Adrenal gland (tissue), 12 donors: Measurements from ENCODE around the gene LRRC8D. TPM values are rescaled to one million over a fixed set of nuclear protein-coding genes. Genes with fewer than 3 reads are reported as not detected.

ENCODE experiments used
- DNase-seq, 7 donors: peaks; one replicate each; pipeline ENCODE4 v3.0.0-alpha.2; 2019 to 2020
- H3K27ac ChIP-seq, 5 donors: fragments of 200-600 bp; sonication (generic) in 4 of 5; 1 replicate in 3 of 5; 2 replicates in 2 of 5; pipeline versions ENCODE4 v1.5.1 to v1.8.0; 2016 to 2020; ENCODE audit warnings: mild to moderate bottlenecking in 1 of 5
- H3K27me3 ChIP-seq: fragments of 200-600 bp; 2 replicates; pipeline ENCODE4 v1.8.0; 2021
- H3K36me3 ChIP-seq, 2 donors: fragments of 200-600 bp; replicated peaks in 1 of 2; 1 replicate in 1 of 2; 2 replicates in 1 of 2; pipeline versions ENCODE4 v1.5.1 to v1.8.0; 2018 to 2022
- H3K4me1 ChIP-seq, 2 donors: fragments of 200-600 bp; replicated peaks in 1 of 2; 1 replicate in 1 of 2; 2 replicates in 1 of 2; pipeline versions ENCODE4 v1.5.1 to v1.8.0; 2018 to 2021
- H3K4me3 ChIP-seq, 4 donors: fragments of 200-600 bp; sonication (generic) in 3 of 4; one replicate each; pipeline ENCODE4 v1.5.1; 2016 to 2018
- H3K9me3 ChIP-seq, 3 donors: fragments of 200-600 bp; sonication (generic) in 1 of 3; replicated peaks in 1 of 3; 1 replicate in 2 of 3; 2 replicates in 1 of 3; pipeline versions ENCODE4 v1.5.1 to v1.8.0; 2016 to 2021
- POLR2A ChIP-seq, 2 donors: fragments of 450-650 bp; IDR thresholded peaks; one replicate each; pipeline ENCODE4 v1.6.1; 2017; ENCODE audit warnings: antibody characterized with exemption in 2 of 2, mild to moderate bottlenecking in 2 of 2, moderate library complexity in 1 of 2
- WGBS, 4 donors: extraction: QIAGEN DNeasy Blood & Tissue Kit in 2 of 4; methylation state at CpG; one replicate each; pipeline versions ENCODE4 v1.1.5 to v1.1.7; 2013 to 2017; 5-methylcytosine and 5-hydroxymethylcytosine counted together
- intact Hi-C, 2 donors: fragments of 100-400 bp; cut with DNase I; formaldehyde crosslinking; loops; one replicate each; pipeline versions ENCODE4 v1.14.1 to v1.15.0; 2022 to 2023
- polyA plus RNA-seq, 3 donors: library from polyadenylated mRNA; stranded (reverse); fragments of 200-250 nt in 2 of 3; fragments of 350-450 nt in 1 of 3; fragmentation: Illumina TruSeq in 1 of 3; extraction: RNeasy Lipid Tissue Mini Kit (QIAGEN cat#74804) in 1 of 3; gene quantifications; one replicate each; pipeline ENCODE4 v1.2.3, GENCODE V29; 2013 to 2014
- total RNA-seq, 9 donors: library from RNA; depleted of rRNA in 4 of 9; stranded (reverse); fragments of >200 nt in 4 of 9; fragments of 120-200 nt in 1 of 9; fragmentation: NEBNext Ultra II Directional in 1 of 9; extraction: Animal tissue kit (Norgen Biotek cat#: 25700) in 1 of 9; gene quantifications; one replicate each; pipeline versions ENCODE4 v1.1.0 to v1.2.4, GENCODE V29; 2013 to 2023
- TF ChIP-seq, protein P1 (sequence below), 6 experiments: fragments of 450-650 bp in 4 of 6; fragments of 200-600 bp in 2 of 6; sonication (generic) in 1 of 6; IDR thresholded peaks; 1 replicate in 5 of 6; 2 replicates in 1 of 6; pipeline versions ENCODE4 v1.5.1 to v1.8.0; 2016 to 2021; ENCODE audit warnings: antibody characterized with exemption in 6 of 6, mild to moderate bottlenecking in 2 of 6, moderate library complexity in 1 of 6
- donor health status: healthy with polysubstance abuse.
- donor health status: Bipolar disorder and iron deficiency.
- donor health status: DM: yes; HTN: yes; CAD: no.
- donor health status: DM: no; HTN: no; CAD: no.
- donor health status: DM: no; HTN: no; CAD: no.
- donor health status: DM: yes; HTN: yes; CAD: no.

Gene LRRC8D
- total and polyA plus RNA-seq, 12 donors, result 13.9 to 79.8 (median 57.2) TPM

DNA sequence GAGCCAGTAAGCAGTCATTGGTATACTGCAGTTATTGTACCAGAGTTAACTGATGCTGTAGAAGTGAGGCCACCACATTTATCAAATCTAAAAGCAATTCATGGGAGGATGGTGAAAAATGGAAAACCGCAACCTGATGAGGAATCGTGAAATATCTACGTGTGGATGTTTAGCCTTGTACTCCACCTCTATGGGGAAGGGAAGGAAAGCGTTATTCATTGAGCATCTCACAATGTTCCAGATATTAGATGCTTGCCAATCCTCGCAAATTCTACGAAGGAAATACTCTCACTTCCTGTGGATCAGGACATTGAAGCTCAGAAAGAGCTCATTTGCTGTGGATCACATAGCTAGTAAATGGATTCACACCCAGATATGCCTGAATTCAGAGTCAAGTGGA is 77.3 kb downstream of the LRRC8D start:
- Histone ChIP-seq H3K4me1 (peaks cover 10 to 13% of the 10 kb centered on the region in 2 donors), H3K9me3 (no peaks in the 10 kb centered on the region), H3K4me3 (no peak overlapping the region), H3K27ac (no peak overlapping the region), H3K36me3 (no peaks in the 10 kb centered on the region), H3K27me3 (no peaks in the 10 kb centered on the region)
- WGBS, 4 donors, result 84 to 92% (median 89%) methylated on average over 6 of the region's 6 CpGs
- DNase-seq, result no peak
- intact Hi-C loops, result loop anchor here in 1 of 2 donors (5.0 kb wide), 1 partner anchor 56 kb away; no protein-coding TSS in a partner anchor
- TF ChIP-seq POLR2A (IDR thresholded peaks at IDR 0.05), result no peak
- TF ChIP-seq, protein P1, sequence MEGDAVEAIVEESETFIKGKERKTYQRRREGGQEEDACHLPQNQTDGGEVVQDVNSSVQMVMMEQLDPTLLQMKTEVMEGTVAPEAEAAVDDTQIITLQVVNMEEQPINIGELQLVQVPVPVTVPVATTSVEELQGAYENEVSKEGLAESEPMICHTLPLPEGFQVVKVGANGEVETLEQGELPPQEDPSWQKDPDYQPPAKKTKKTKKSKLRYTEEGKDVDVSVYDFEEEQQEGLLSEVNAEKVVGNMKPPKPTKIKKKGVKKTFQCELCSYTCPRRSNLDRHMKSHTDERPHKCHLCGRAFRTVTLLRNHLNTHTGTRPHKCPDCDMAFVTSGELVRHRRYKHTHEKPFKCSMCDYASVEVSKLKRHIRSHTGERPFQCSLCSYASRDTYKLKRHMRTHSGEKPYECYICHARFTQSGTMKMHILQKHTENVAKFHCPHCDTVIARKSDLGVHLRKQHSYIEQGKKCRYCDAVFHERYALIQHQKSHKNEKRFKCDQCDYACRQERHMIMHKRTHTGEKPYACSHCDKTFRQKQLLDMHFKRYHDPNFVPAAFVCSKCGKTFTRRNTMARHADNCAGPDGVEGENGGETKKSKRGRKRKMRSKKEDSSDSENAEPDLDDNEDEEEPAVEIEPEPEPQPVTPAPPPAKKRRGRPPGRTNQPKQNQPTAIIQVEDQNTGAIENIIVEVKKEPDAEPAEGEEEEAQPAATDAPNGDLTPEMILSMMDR (IDR thresholded peaks at IDR 0.05), result no peak

- no peaks in the 10 kb centered on the region for H3K27me3 ChIP-seq
- no peak overlapping the region for H3K27ac ChIP-seq
- H3K9me3 ChIP-seq, result no peaks in the 10 kb centered on the region
- intact Hi-C loops, result loop anchor here in 1 of 2 donors (5.0 kb wide), 1 partner anchor 57 kb away; no protein-coding TSS in a partner anchor
- TF ChIP-seq, protein P1 (IDR thresholded peaks at IDR 0.05), result no peak
- TF ChIP-seq POLR2A (IDR thresholded peaks at IDR 0.05), result no peak
- WGBS, 4 donors, result 96 to 98% (median 97%) methylated on average over 7 of the region's 7 CpGs
- H3K4me3 ChIP-seq, result no peak overlapping the region
- no peak for DNase-seq
- peaks cover 10 to 15% of the 10 kb centered on the region in 2 donors for H3K4me1 ChIP-seq
- H3K36me3 ChIP-seq, result no peaks in the 10 kb centered on the region
Observed at GRCh38 chr1:89898695-89899470, 78.1 kb downstream of the LRRC8D start.

- H3K27ac ChIP-seq, result no peak overlapping the region
- intact Hi-C loops, result no loop called here
- no peaks in the 10 kb centered on the region for H3K27me3 ChIP-seq
- no peaks in the 10 kb centered on the region for H3K9me3 ChIP-seq
- WGBS, 4 donors, result 68 to 82% (median 71%) methylated on average over 2 of the region's 2 CpGs
- no peaks in the 10 kb centered on the region for H3K36me3 ChIP-seq
- TF ChIP-seq, protein P1 (IDR thresholded peaks at IDR 0.05), result no peak
- TF ChIP-seq POLR2A (IDR thresholded peaks at IDR 0.05), result no peak
- DNase-seq, result no peak
- no peak overlapping the region for H3K4me3 ChIP-seq
- H3K4me1 ChIP-seq, result peaks cover 10 to 22% of the 10 kb centered on the region in 2 donors
Observed at GRCh38 chr1:89900323-89900722, 79.5 kb downstream of the LRRC8D start.

GRCh38 chr1:89900791-89901708 is 80.2 kb downstream of the LRRC8D start:
- no peak overlapping the region for H3K4me3 ChIP-seq
- H3K9me3 ChIP-seq, result no peaks in the 10 kb centered on the region
- intact Hi-C loops, result no loop called here
- WGBS, 4 donors, result 90 to 97% (median 93%) methylated on average over 6 of the region's 6 CpGs
- no peak overlapping the region for H3K27ac ChIP-seq
- DNase-seq, result no peak
- H3K4me1 ChIP-seq, result peaks cover 13 to 23% of the 10 kb centered on the region in 2 donors
- TF ChIP-seq, protein P1 (IDR thresholded peaks at IDR 0.05), result no peak
- TF ChIP-seq POLR2A (IDR thresholded peaks at IDR 0.05), result no peak
- H3K27me3 ChIP-seq, result no peaks in the 10 kb centered on the region
- H3K36me3 ChIP-seq, result no peaks in the 10 kb centered on the region
